Ecto neural progenitor cell (in vitro differentiated cells): ENCODE data around the gene FOXO3.
"Not testable (repeated sequence)": the region's sequence is repeated elsewhere in the genome, so short reads cannot be mapped to it uniquely, and the experiment has no call there.

Experiments
- DNase-seq: peaks from one replicate; pipeline ENCODE4 v3.0.0-alpha.2; 2018; ENCODE audit warnings: low spot score

The FOXO3 gene

DNA sequence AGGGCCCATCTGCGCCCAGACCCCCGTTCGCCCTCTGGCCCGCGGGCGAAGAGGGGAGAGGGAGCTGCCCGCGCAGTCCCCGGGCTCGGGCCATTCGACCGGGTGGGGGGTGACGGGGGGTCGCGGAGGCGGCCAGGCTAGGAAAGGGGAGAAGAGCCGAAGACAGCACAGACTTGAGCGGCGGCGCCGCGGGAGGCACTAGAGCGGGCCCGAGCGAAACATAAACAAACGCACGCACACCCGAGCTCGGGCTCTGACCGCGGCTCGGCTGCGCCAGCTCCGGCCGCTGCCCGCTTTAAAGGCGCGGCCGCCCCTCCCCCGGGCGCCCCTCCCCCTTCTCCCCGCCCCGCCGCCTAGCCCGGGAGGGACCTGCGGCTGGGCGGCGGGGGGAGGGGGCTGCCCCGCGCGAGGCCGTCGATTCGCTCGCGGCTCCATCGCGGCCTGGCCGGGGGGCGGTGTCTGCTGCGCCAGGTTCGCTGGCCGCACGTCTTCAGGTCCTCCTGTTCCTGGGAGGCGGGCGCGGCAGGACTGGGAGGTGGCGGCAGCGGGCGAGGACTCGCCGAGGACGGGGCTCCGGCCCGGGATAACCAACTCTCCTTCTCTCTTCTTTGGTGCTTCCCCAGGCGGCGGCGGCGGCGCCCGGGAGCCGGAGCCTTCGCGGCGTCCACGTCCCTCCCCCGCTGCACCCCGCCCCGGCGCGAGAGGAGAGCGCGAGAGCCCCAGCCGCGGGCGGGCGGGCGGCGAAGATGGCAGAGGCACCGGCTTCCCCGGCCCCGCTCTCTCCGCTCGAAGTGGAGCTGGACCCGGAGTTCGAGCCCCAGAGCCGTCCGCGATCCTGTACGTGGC is at the start of gene FOXO3:
Gene FOXO3 (plus strand): TSS at position 455 of the 846 bp plus-strand sequence. CDS start 292 bp downstream, at position 747.
- peak; percentile 92 for DNase-seq

DNA sequence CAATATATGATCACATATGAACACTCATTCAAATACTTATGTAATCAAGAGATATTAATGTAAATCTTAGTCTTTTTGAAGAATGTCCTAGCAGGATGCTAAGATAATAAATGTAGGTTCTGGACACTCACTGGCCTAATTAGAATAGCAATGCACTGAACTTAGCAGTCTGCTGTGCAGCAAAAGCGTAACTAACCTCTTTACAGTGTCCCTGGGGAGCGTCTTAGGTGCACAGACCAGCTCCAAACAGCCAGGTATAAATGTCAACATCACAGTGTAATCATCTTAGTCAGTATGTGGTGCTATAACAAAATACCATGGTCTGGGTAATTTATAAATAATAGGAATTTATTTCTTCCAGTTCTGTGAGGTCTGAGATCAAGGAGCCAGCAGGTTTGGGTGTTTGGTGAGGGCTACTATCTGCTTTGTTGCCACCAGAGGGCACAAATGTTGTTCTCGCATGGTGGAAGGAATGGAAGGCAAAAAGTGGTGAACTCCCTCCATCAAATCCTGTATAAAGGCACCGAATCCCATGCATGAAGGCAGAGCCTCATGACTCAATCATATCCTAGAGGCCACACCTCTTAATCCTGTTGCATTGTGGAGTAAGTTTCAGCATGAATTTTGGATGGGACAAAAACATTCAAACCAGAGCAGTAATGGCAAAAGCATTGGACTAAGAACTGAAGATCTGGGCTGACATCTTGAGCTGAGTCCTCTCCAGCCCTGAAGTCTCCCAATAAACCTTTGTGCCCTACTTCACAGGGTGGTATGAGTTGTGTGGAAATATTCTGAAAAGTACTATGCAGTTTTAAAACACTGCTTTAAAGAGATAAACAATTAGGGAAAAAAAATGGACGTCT is 41.8 kb upstream of the FOXO3 start:
- no peak for DNase-seq

DNA sequence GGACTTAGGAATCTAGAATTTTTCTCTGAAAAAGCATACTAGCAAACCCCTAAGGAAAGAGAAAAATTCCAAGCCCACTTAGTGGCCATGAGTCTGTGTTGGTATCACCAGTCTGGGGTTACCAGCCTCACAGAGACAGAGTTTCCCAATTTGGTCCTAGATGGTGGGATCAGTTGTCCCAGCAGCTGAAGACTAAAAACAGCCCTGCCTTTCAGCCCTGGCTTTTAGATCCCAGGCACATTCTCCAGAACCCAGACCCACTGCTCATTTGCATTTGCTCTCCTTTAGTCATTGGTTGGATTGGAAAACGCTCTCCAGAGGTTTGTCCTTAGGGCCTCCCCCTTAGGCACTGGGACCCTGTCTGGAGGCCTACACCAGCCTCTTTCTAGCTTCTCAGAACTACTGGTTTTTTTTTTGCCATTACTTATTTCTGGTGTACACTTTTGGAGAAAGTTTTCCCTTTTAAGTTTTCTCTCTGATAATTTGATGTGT is 39.1 kb upstream of the FOXO3 start:
- DNase-seq = no peak

DNA sequence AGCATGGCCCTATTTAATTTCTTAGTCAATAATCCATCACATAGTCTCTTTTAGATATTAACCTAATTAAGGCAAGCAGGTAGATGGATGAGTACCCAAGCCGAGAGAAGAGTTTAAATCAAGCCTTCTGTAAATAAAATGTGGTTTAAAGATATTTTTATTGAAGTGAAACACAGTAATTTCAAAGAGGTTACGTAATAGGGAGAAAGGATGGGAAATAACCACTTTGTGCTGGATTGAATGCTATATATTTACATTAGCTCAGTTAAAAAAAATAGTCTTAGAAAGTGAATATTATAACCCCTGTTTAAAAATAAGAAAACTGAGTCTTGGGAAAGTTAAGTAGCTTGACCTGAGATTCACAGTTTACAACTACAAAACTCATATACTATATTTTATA is 37.0 kb upstream of the FOXO3 start:
- no peak for DNase-seq

DNA sequence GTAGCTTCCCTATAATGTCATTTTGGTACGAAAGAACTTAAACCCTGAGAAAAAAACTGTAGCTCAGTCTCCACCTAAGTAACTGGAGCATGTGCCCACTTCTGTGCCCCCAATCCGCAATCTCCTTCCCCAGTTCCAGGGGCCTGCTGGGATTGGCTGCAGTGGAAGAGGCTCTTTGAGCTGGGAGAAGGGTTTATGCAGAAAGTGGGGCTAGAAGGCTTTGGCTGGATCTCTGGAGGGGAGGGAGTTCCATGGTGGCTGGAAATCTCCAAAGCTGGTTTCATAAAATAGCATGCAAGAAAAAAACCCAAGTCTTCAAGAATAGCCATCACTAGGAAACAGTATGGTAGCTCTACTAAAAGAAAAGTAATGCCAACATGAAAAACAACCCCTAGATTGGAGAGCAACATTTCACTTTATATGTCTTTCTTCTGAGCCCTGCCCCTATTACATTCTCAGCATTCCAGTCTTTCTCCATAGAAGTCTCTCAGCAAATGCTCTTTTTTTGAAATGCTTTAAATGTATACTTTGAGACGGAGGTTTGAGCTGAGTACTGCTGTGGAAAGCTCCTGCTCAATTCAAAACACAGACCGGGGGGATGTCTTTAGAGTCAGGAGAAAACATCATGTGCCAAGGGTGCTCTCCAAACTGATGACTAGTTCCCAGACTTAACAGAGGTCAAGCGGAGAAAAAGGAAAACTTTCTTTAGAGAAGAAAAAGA is 36.0 kb upstream of the FOXO3 start:
- no peak for DNase-seq

DNA sequence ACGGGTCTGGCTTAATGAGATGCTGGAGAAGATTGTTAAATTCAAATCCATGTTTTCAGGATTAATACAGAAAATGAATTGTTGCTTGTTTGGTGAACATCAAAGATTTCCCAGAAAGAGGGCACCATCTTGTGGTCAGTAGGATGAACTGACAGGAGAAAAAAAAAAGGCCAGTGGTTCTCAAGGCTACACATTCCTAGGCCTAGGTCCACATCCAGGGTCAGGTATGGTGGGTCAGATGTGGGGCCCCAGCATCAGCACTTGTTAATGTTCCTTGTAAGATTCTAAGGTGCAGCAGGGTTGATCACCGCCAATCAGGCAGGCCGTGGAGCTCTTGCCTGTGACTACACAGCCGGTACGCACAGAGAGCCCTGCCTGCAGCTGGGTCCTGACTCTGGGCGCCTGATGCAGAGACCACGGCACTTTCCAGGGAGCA is 34.0 kb upstream of the FOXO3 start:
- no peak for DNase-seq

DNA sequence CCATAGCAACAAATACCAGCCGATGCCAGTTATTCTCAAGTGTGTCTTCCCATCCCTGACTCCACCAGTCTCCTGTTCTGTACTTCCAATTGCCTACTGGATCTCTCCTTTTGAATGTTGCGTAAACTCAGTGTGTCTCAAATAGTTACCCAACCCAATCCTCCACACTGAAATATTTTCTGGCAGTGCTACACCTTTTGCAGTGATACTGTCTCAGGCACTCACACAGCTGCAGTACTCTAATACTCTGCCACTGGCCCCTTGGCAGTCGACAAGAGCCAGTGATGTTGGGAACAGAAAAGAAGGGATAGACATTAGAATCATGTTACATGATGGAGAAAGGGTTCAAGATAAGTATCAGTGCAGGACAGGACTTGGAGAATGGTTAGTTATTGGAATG is 31.8 kb upstream of the FOXO3 start:
- DNase-seq = no peak

DNA sequence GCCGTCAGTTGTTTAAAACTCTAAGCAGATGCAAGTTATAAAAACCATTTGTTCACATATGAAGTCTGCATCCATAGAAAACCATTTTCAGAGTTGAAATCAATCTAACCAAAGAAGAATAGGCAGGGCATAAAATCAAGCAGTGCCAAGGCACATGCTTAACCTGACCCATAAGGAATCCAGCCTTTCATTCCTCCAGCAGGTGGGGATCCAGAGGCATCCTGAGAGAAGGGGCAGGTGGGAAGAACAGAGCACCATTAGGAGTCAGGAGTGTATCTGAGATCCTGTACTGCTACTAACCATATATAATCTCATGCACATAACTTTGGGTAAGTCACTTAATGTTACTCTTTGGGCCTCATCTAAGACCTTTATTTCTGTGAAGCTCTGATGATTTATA is 29.4 kb upstream of the FOXO3 start:
- no peak for DNase-seq

DNA sequence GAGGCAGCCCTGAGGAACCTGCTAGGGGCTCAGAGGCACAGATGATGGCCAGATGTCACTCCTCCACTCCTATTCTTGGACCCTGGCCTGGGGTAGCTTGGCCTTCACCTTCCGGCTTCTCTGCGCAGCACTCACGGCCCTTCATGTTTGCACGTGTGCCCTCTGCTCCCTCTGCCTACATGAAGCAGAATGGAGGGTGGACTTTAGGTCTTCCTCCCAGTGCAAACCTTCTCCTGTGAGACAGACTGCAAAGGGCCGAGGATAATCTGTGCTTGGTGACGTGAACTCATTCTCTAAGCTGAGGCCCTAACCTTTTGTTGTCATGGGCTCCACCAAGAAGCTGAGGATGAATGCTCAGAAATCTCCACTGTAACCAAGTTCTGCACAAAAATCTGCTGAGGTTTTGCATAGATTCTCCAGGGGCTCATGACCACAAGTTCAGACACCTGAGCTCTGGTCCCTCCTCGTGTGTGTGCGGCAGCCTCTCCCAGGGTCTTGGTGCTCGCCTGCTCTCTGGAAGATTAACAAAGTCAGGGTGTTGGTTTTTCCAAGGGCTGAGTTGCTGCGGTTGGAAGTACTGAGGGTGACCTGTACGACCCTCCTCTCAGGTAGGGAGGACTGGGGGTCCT is 25.5 kb upstream of the FOXO3 start:
- no peak for DNase-seq

DNA sequence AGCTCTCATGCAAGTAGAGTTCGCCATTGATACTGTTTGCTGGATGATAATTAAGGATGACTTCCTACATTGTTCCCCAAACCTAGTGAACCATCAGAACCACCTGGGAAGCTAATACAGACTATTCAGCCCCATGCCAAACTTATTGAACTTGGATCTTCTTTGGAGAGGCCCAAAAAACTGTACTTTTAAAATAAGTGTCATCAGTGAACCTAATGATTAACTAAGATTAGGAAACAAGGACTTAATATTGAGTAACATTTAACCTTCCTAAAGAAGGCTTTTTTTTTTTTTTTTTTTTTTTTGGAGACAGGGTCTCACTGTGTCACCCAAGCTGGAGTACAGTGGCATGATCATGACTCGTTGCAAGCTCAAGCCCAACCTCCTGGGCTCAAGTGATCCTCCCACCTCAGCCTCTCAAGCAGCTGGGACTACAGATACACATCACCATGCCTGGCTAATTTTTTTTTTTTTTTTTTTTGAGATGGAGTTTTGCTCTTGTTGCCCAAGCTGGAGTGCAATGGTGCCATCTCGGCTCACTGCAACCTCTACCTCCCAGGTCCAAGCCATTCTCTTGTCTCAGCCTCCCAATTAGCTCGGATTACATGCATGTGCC is 24.7 kb upstream of the FOXO3 start:
- not testable (repeated sequence) for DNase-seq

DNA sequence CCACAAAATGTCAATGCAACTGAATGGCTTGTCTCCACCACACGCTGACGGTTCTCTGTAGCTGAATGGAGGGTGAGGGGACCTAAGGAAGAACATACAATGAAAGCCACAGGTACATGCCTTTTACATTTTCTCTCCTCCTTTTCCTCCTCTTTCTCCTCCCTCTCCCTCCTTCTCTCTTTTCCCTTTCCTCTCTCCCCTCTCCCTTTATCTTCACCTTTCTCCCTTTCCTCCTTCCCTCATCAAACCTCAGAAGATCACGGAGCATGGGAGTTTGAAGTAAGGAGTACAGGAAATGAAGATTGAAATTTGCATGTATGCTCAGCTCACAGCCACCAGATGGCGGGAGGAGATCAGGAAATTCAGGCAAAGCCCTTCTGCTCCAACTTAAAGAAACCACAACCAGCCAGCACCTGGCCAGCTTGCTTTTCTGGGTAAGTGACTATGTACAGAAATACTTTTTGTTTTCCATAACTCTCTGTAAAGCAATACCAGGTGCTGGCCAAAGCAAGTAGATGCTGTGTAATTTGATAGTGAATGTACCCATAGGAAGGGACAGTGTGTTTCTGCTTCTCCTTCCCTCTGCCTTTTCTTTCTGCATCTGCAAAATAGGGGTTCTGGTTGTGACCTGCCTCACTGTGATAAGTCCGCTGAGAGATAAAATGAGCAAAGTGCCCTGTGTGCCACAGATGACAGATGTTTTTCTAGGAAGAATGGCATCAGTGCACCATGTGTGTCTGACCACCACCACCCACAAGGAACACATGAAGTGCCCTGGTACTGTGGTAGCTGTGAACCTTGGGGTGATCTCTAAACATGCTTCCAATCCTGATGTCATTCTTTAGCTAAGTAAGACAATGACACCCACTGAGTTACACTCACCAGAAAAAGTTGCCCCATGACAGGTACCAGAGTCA is 18.6 kb upstream of the FOXO3 start:
- peak; percentile 71 for DNase-seq

DNA sequence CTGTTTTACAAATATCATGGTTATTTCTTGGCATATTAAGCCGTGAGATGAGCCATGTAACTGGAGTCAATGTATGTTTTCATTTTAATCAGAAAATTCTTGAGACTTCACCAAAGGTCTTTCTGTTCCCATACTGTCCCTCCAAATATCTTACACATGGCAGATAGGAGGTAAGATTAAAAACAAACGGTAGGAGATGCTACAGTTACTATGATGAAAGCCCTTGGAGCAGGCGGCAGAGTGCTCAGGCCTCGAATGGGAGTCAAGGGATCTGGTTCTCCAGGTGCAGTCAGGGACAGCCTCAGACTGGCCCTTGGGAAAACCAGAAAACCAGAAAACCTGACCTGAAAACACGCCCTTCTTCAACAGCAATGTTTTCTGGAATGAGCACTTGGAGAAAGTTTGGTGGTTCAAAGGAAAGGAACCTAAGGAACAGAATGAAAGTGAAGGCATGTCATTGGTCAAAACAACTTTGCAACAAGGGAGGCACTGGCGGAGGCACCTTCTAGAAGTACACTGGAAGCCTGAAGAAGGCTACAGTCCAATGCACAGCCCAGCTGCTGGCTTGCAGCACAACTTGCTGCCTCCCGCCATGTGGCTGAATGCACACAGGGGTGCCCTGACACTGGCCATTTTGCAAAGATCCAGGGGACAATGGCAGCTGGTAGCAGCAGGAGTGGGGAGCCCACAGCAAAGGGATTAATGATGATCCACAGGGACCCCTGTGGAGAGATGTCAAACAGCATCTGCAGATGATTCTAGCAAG is 17.4 kb upstream of the FOXO3 start:
- DNase-seq = no peak

DNA sequence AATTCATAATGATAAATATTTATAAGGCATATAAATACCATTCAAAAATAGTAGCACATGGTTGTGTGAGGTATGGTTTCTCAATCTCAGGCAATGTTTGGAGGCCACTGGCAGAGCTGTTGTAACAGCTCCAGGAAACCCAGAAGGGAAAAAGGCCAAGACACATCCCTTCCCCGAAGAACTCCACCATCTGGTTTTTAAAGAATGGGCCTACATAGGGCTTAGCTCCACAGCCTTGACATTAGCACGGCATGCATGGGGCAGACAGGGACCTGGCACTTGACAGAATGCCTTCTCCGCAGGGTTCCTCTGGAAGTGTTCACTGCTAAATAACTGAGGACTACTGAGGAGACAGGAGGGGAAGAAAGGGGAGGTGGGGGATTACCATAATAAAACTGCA is 16.1 kb upstream of the FOXO3 start:
- DNase-seq = no peak

DNA sequence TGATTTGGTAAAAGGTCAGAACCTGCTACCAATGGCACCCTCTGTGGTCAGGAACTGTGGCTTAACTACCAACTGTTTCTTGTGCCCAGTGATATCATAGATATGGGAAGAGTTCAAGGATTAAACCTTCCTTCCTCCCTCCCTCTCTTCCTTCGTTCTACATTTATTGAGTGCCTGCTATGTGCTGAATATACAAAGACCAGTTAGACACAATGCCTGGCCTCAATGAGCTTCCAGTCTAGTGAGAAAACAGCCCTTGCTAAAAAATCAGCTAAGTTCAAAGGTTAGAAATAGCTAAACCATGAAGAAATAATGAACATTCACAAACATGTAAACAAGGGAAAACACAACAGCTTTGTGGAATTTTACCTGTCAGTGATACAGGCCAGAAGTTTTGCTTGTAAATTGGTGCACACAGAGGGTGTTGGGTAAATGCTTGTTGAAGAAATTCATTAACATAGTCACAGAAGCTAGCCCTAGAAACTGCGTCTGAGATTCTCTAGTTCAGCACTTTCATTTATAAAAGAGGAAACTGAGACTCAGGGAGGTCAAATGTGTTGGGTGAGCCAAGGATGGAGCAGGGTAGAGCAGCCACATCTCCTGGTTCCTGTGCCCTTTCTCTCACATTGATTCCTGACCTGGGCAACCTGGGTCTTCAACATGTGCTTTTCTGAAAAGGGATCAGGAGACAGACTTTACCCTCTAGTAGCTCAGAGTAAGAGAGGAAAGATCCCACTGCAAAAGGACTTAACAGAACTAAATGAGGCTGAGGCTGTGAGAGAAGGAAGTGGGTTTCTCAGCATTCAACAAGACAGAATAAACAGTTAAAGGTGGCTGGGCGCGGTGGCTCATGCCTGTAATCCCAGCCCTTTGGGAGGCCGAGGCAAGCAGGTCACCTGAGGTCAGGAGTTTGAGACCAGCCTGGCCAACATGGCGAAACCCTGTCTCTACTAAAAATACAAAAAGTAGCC is 14.4 kb upstream of the FOXO3 start:
- DNase-seq = no peak

DNA sequence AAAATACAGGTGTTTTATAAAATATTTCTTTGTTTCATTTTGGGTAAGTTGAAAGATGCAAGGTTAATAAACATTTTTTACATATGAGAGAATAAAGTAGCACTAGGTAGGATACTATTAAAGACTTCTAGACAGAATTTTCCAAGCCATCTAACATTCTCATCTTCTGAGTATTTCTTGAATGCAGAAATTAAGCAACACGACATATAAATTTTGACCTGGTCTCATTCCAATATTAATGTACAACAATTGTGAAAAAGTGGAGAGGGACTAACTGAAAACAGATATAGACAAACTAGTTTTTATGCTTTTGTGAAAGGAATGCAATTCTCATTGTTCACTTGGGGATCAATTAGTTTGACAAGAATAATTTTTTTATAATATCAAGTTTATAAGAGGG is 11.5 kb upstream of the FOXO3 start:
- no peak for DNase-seq

DNA sequence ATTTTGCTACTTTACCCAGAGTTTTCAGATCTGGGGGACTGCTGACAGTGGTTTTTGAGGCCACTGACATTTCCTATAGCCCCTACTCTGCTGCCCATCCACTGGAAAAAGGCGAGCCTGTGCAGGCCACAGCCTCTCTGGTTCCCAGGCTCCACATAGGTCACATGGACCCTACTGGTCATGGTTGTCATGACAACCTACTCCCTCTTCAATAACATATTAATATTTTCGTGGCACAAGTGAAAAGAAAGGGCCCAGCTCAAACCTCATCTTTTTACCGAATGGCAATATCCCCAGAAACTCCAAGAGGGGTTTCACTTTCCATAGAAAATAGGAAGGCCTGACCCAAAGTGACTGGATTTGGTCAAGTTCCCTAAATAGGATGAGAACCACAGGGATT is 11.0 kb upstream of the FOXO3 start:
- DNase-seq = no peak

DNA sequence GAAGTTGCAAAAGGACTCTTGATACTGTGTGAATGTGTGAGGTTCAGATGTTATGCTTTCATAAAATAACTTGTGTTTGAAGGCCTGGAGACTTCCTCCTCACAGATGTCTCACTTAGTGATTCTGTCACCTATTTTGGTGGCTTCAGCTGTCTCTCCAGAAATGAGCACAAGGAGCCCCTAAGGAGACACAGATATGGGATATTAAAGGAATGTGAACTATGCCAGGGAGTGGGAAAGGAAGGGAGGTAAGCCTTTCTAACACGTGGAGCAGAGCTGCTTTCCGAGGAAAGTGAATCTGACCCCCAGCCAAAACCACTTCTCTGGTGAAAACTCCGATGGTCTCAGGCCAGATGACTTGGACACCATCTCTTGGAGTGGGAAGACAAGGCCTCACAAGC is 10.5 kb upstream of the FOXO3 start:
- no peak for DNase-seq

DNA sequence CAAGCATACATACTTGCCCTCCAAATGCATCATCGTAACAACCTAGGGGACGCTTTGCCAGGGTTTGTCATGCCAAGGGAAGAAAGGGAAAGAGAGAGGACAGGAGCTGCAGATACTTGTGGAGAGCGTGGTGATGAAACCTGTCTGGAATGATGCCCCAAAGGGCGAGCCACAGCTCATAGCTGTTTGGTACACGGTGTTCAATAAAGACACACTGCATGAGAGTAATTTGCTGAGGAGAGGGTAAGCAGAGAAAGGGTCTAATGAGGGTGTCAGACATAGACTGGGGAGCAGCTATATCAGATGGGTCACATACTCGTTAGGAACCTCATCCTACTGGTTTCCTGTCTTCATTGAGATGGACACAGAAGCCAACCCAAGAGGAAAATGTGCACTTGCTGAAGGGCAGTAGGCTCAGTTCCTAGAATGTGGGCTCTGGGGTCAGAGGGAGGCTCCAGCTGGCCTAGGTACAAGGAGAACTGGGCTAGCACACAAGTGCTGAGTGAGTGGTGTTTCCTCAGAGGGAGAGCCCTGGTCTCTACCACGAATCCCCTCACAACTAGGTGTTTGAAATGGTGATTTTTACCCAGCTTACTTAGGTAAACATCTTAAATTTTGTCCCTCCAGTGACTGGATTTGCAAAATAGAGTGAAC is 5.2 kb upstream of the FOXO3 start:
- no peak for DNase-seq
